ENCODE measurements around the gene ZFYVE28. TPM values are rescaled to one million over a fixed set of nuclear protein-coding genes. Genes with fewer than 3 reads are reported as not detected.

ZFYVE28 gene
- total RNA-seq, 3 donors from 2014 or later = 12.3 to 14.1 (median 13.9) TPM

DNA sequence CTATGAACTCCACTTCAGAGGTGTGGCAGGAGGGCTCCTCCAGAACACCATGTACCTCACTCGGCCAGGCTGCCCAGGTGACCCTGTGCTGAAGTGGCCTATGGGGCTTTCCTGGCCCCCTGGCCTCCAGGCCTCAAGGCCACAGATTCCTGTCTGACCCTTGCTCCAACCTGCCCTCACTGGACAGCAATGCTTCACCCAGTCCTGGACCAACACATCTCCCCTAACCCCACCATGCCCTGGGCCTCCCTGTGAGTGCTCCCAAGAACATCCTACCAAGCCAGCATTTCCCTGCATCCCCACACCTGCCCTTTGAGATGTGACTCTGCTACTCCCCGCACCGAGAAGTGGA lies 10.5 kb downstream of the ZFYVE28 start:
- Histone ChIP-seq H3K27me3 (no peaks in the 10 kb centered on the region), H3K36me3 (no peaks in the 10 kb centered on the region), H3K4me1 (no peaks in the 10 kb centered on the region), H3K27ac (no peak overlapping the region), H3K9me3 (no peaks in the 10 kb centered on the region), H3K4me3 (no peak overlapping the region)
- TF ChIP-seq POLR2A (IDR thresholded peaks at IDR 0.05) = no peak
- intact Hi-C loops (cut with DNase I; ENCODE audit: low total_unique reads) = no loop called here
- DNase-seq (ENCODE audit: low spot score in 2 of 2) = no peak

DNA sequence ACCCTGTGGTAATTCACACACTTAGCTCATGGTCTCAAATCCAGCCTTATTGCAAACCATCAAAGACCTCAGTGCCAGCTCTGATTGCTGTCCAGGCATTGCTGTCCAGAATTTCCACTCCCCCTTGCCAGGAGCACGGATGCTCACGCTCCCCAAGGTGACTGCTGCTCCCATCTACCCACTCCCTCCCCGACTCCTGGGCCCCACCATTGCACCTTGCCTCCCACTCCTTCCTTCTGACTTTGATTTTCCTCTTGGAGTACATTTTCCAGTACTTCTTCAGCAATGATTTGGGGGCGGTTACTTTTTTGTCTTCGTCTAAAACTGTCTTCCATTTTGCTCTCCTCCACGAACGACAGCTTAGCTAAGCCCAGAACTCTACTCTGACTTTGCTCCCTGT lies 11.5 kb downstream of the ZFYVE28 start:
- no peak for TF ChIP-seq POLR2A (IDR thresholded peaks at IDR 0.05)
- no peak for TF ChIP-seq POLR2AphosphoS5 (IDR thresholded peaks at IDR 0.05)
- TF ChIP-seq, protein P1, sequence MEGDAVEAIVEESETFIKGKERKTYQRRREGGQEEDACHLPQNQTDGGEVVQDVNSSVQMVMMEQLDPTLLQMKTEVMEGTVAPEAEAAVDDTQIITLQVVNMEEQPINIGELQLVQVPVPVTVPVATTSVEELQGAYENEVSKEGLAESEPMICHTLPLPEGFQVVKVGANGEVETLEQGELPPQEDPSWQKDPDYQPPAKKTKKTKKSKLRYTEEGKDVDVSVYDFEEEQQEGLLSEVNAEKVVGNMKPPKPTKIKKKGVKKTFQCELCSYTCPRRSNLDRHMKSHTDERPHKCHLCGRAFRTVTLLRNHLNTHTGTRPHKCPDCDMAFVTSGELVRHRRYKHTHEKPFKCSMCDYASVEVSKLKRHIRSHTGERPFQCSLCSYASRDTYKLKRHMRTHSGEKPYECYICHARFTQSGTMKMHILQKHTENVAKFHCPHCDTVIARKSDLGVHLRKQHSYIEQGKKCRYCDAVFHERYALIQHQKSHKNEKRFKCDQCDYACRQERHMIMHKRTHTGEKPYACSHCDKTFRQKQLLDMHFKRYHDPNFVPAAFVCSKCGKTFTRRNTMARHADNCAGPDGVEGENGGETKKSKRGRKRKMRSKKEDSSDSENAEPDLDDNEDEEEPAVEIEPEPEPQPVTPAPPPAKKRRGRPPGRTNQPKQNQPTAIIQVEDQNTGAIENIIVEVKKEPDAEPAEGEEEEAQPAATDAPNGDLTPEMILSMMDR (IDR thresholded peaks at IDR 0.05) = no peak
- DNase-seq (ENCODE audit: low spot score in 2 of 2) = no peak
- peaks cover 0 to 6% of the 10 kb centered on the region in 2 donors for H3K4me1 ChIP-seq
- no peaks in the 10 kb centered on the region for H3K36me3 ChIP-seq
- no peaks in the 10 kb centered on the region for H3K9me3 ChIP-seq
- no peaks in the 10 kb centered on the region for H3K27me3 ChIP-seq
- no peak overlapping the region for H3K27ac ChIP-seq
- intact Hi-C loops (cut with DNase I; ENCODE audit: low total_unique reads) = no loop called here
- H3K4me3 ChIP-seq = no peak overlapping the region

DNA sequence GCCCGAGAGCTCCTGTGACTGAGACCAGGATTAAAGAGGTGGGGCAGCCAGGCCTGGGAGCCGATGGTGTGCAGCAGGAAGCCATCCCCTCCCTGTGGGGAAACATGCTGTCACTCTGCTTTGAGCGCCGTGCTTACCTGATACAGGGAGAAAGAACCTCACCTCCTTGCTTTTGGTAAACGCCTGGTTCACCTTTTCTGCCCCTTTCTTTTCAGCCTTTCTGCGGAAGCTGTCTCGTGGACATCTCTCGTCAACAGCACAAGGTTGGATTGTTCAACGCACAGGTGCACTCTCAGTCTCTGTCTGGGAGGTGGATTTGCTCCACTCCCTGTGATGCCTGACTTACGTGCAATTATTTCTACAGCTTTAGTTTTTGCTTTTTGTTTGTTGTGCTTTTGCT lies 12.0 kb downstream of the ZFYVE28 start:
- Histone ChIP-seq H3K4me1 (peaks cover 0 to 9% of the 10 kb centered on the region in 2 donors), H3K4me3 (no peak overlapping the region), H3K27ac (no peak overlapping the region), H3K27me3 (no peaks in the 10 kb centered on the region), H3K36me3 (no peaks in the 10 kb centered on the region), H3K9me3 (no peaks in the 10 kb centered on the region)
- no peak for DNase-seq (ENCODE audit: low spot score in 2 of 2)
- TF ChIP-seq POLR2AphosphoS5 (IDR thresholded peaks at IDR 0.05) (no peak), POLR2A (IDR thresholded peaks at IDR 0.05) (no peak)
- TF ChIP-seq, protein P1 (IDR thresholded peaks at IDR 0.05) = no peak
- intact Hi-C loops (cut with DNase I; ENCODE audit: low total_unique reads) = no loop called here

DNA sequence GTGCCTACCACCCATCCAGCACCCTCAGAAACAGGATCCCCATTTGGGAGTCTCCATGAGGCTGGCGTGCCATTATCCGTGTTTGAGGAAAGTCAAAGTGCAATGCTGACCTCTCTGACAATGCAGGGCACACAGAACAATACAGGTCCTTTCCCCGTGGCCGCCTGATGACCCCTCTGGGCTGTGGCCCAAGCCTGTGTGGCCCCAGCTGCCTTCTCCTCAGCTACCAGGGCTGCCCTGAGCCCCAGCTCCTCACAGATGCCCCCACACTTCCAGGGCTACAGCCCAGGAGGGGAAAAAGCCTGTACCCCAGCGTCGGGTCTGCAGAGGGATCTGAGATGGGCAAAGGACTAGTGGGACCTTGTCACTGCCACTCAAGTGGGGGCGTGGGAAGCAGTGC lies 15.5 kb downstream of the ZFYVE28 start:
- H3K4me1 ChIP-seq = peaks cover 0 to 9% of the 10 kb centered on the region in 2 donors
- H3K9me3 ChIP-seq = no peaks in the 10 kb centered on the region
- intact Hi-C loops (cut with DNase I; ENCODE audit: low total_unique reads) = no loop called here
- H3K4me3 ChIP-seq = peak overlapping the region in 2 of 3 donors; percentile 40 to 61
- H3K27me3 ChIP-seq = no peaks in the 10 kb centered on the region
- H3K36me3 ChIP-seq = no peaks in the 10 kb centered on the region
- TF ChIP-seq POLR2A (IDR thresholded peaks at IDR 0.05) (no peak), POLR2AphosphoS5 (IDR thresholded peaks at IDR 0.05) (no peak)
- TF ChIP-seq, protein P1 (IDR thresholded peaks at IDR 0.05) = no peak
- no peak for DNase-seq (ENCODE audit: low spot score in 2 of 2)
- H3K27ac ChIP-seq = no peak overlapping the region

DNA sequence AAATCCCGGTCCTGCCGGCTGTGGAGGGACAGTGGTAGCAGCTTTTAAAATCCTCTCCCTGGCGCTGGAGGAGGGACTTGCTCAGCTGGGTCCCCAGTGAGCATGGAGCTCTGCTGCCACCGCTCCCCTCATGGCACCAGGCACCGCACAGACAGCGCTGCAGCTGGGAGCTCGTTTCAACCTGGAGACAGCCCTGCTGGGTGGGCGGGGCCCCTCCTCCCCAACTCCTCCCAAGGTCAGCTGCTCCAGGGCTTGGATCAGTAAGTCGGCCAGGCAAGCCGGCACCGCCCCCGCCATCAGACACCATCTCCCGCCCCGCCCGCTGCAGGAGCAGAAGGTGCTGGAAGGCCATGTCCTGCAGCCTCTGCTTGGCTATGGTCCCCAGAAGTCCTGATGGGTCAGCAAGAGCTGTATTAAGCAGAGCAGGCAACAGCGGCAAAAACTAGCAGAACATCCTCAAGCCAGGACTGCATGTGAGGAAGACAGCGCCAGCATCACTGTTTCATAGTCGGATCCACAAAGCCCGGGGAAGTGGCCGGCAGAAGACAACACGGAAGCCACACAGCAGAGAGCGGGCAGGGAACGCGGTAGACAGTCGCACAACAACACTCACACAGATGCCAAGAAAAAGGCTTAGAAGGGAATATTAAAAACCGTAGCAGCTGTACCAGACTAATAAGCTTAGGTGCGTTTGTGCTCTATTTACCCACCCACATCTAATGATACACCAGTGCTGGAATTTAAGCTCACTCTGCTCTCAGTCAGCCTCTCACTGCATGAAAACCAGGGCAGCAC lies 16.2 kb downstream of the ZFYVE28 start:
- no peaks in the 10 kb centered on the region for H3K27me3 ChIP-seq
- H3K9me3 ChIP-seq = no peaks in the 10 kb centered on the region
- no peak overlapping the region for H3K27ac ChIP-seq
- H3K4me1 ChIP-seq = peaks cover 0 to 9% of the 10 kb centered on the region in 2 donors
- no peaks in the 10 kb centered on the region for H3K36me3 ChIP-seq
- TF ChIP-seq, protein P1 (IDR thresholded peaks at IDR 0.05) = no peak
- TF ChIP-seq POLR2A (IDR thresholded peaks at IDR 0.05) (no peak), POLR2AphosphoS5 (IDR thresholded peaks at IDR 0.05) (no peak)
- intact Hi-C loops (cut with DNase I; ENCODE audit: low total_unique reads) = no loop called here
- H3K4me3 ChIP-seq = peak overlapping the region; percentile 18 to 61 (median 40)
- peak; percentile 32 to 69 for DNase-seq (ENCODE audit: low spot score in 2 of 2)
